IPS DF 6.9 (cell line): ENCODE data around the gene TNFRSF11A.
A peak's percentile ranks its signal among the peaks of the same experiment; 100 is the strongest.

Source experiments
- DNase-seq: peaks from one replicate; pipeline ENCODE4 v3.0.0-alpha.2; 2013; ENCODE audit warnings: low read depth, low spot score
- H3K27ac ChIP-seq: one replicate; pipeline ENCODE4 v1.5.1; 2013; ENCODE audit warnings: low read length, control low read depth
- H3K27me3 ChIP-seq: 2 replicates; pipeline ENCODE4 v1.6.1; 2013; ENCODE audit warnings: mild to moderate bottlenecking, low read length; ENCODE audit not compliant: control insufficient read depth, insufficient read depth
- H3K36me3 ChIP-seq: 2 replicates; pipeline ENCODE4 v1.6.1; 2013; ENCODE audit warnings: low read length; ENCODE audit not compliant: control insufficient read depth, insufficient read depth
- H3K4me1 ChIP-seq: 2 replicates; pipeline ENCODE4 v1.6.1; 2013; ENCODE audit warnings: low read length; ENCODE audit not compliant: control insufficient read depth, insufficient read depth
- H3K4me3 ChIP-seq: 2 replicates; pipeline ENCODE4 v1.5.1; 2013; ENCODE audit warnings: mild to moderate bottlenecking, low read length
- H3K9me3 ChIP-seq: 2 replicates; pipeline ENCODE4 v1.6.1; 2013; ENCODE audit warnings: low read length, inconsistent platforms; ENCODE audit not compliant: control insufficient read depth, insufficient read depth
- WGBS: extraction: QIAGEN DNeasy Blood & Tissue Kit; methylation state at CpG from one replicate; pipeline ENCODE4 v1.1.7; 2013; ENCODE audit warnings: mixed read lengths, missing lambda C conversion rate; ENCODE audit not compliant: insufficient read length, insufficient coverage; 5-methylcytosine and 5-hydroxymethylcytosine counted together

The TNFRSF11A gene

GRCh38 chr18:62364558-62364957, 39.4 kb downstream of the TNFRSF11A start:
- no peak for DNase-seq
- WGBS = no CpG with 5 or more reads among the region's 5 CpGs

GRCh38 chr18:62365420-62365819, 40.3 kb downstream of the TNFRSF11A start:
- H3K27me3 ChIP-seq = no peaks in the 10 kb centered on the region
- no peak for DNase-seq
- no peaks in the 10 kb centered on the region for H3K9me3 ChIP-seq
- no CpG with 5 or more reads among the region's 2 CpGs for WGBS
- H3K4me3 ChIP-seq = no peak overlapping the region
- H3K27ac ChIP-seq = no peak overlapping the region
- no peaks in the 10 kb centered on the region for H3K36me3 ChIP-seq
- no peaks in the 10 kb centered on the region for H3K4me1 ChIP-seq

More at GRCh38 chr18:62364558-62364957, 39.4 kb downstream of the TNFRSF11A start:
- Histone ChIP-seq H3K36me3 (no peaks in the 10 kb centered on the region), H3K4me1 (no peaks in the 10 kb centered on the region), H3K27me3 (no peaks in the 10 kb centered on the region), H3K9me3 (no peaks in the 10 kb centered on the region), H3K27ac (no peak overlapping the region), H3K4me3 (no peak overlapping the region)

GRCh38 chr18:62366992-62367391, 41.9 kb downstream of the TNFRSF11A start:
- Histone ChIP-seq H3K9me3 (no peaks in the 10 kb centered on the region), H3K36me3 (no peaks in the 10 kb centered on the region), H3K4me1 (no peaks in the 10 kb centered on the region), H3K27ac (no peak overlapping the region), H3K4me3 (no peak overlapping the region), H3K27me3 (no peaks in the 10 kb centered on the region)
- DNase-seq = peak; percentile 41
- WGBS = no CpG with 5 or more reads among the region's 6 CpGs

GRCh38 chr18:62368100-62368499, 43.0 kb downstream of the TNFRSF11A start:
- no peaks in the 10 kb centered on the region for H3K4me1 ChIP-seq
- H3K27ac ChIP-seq = no peak overlapping the region
- no peaks in the 10 kb centered on the region for H3K9me3 ChIP-seq
- no peaks in the 10 kb centered on the region for H3K27me3 ChIP-seq
- WGBS = no CpG with 5 or more reads among the region's 2 CpGs
- no peaks in the 10 kb centered on the region for H3K36me3 ChIP-seq
- no peak overlapping the region for H3K4me3 ChIP-seq
- DNase-seq = no peak

GRCh38 chr18:62369129-62369644, 44.1 kb downstream of the TNFRSF11A start:
- H3K36me3 ChIP-seq = no peaks in the 10 kb centered on the region
- peaks cover 4% of the 10 kb centered on the region; the same call in 1 of the 2 replicates for H3K4me1 ChIP-seq
- no peaks in the 10 kb centered on the region for H3K27me3 ChIP-seq
- no peak for DNase-seq
- H3K27ac ChIP-seq = no peak overlapping the region
- WGBS = no CpG with 5 or more reads among the region's 9 CpGs
- no peak overlapping the region for H3K4me3 ChIP-seq
- no peaks in the 10 kb centered on the region for H3K9me3 ChIP-seq

GRCh38 chr18:62370366-62370765, 45.3 kb downstream of the TNFRSF11A start:
- Histone ChIP-seq H3K9me3 (no peaks in the 10 kb centered on the region), H3K36me3 (no peaks in the 10 kb centered on the region), H3K4me3 (no peak overlapping the region), H3K27me3 (no peaks in the 10 kb centered on the region), H3K27ac (no peak overlapping the region), H3K4me1 (peaks cover 4% of the 10 kb centered on the region; the same call in 1 of the 2 replicates)
- no peak for DNase-seq
- no CpG with 5 or more reads among the region's 4 CpGs for WGBS

GRCh38 chr18:62371436-62371835, 46.3 kb downstream of the TNFRSF11A start:
- no peak overlapping the region for H3K4me3 ChIP-seq

GRCh38 chr18:62372156-62372555, 47.0 kb downstream of the TNFRSF11A start:
- Histone ChIP-seq H3K4me3 (no peak overlapping the region), H3K9me3 (no peaks in the 10 kb centered on the region), H3K27me3 (no peaks in the 10 kb centered on the region), H3K36me3 (no peaks in the 10 kb centered on the region), H3K27ac (no peak overlapping the region), H3K4me1 (peaks cover 4% of the 10 kb centered on the region; the same call in 1 of the 2 replicates)
- no CpG with 5 or more reads among the region's 5 CpGs for WGBS
- DNase-seq = no peak

More at GRCh38 chr18:62371436-62371835, 46.3 kb downstream of the TNFRSF11A start:
- no peaks in the 10 kb centered on the region for H3K9me3 ChIP-seq
- no peak overlapping the region for H3K27ac ChIP-seq
- WGBS = no CpG with 5 or more reads among the region's 10 CpGs
- no peaks in the 10 kb centered on the region for H3K27me3 ChIP-seq
- DNase-seq = no peak
- H3K36me3 ChIP-seq = no peaks in the 10 kb centered on the region
- peaks cover 4% of the 10 kb centered on the region; the same call in 1 of the 2 replicates for H3K4me1 ChIP-seq

- no peak overlapping the region for H3K27ac ChIP-seq
- peaks cover 4% of the 10 kb centered on the region; the same call in 1 of the 2 replicates for H3K4me1 ChIP-seq
- no peaks in the 10 kb centered on the region for H3K9me3 ChIP-seq
- no peak overlapping the region for H3K4me3 ChIP-seq
- no peak for DNase-seq
- no peaks in the 10 kb centered on the region for H3K36me3 ChIP-seq
- no peaks in the 10 kb centered on the region for H3K27me3 ChIP-seq
- no CpG with 5 or more reads among the region's 4 CpGs for WGBS
Measured at GRCh38 chr18:62372882-62373281, 47.8 kb downstream of the TNFRSF11A start.

- Histone ChIP-seq H3K9me3 (no peaks in the 10 kb centered on the region), H3K4me3 (no peak overlapping the region), H3K36me3 (no peaks in the 10 kb centered on the region), H3K27me3 (no peaks in the 10 kb centered on the region), H3K4me1 (peaks cover 4% of the 10 kb centered on the region; the same call in 1 of the 2 replicates), H3K27ac (no peak overlapping the region)
- no CpG with 5 or more reads among the region's 1 CpG for WGBS
- DNase-seq = no peak
Measured at GRCh38 chr18:62374410-62374965, 49.4 kb downstream of the TNFRSF11A start.
